ENCODE data around the gene FLG2. TPM values are rescaled to one million over a fixed set of nuclear protein-coding genes. Genes with fewer than 3 reads are reported as not detected.
"Not testable (repeated sequence)": the region's sequence is repeated elsewhere in the genome, so short reads cannot be mapped to it uniquely, and the experiment has no call there.

Gene FLG2
- total RNA-seq, 1 donor from 2014 or later = not detected

GRCh38 chr1:152313319-152313801 lies 46.4 kb downstream of the FLG2 start:
- no peak overlapping the region for H3K4me3 Mint-ChIP-seq
- H3K36me3 Mint-ChIP-seq = no peaks in the 10 kb centered on the region
- H3K27ac Mint-ChIP-seq = no peak overlapping the region
- no peak for TF ChIP-seq CTCF (conservative IDR thresholded peaks at IDR 0.05)
- no peaks in the 10 kb centered on the region for H3K27me3 Mint-ChIP-seq
- H3K4me1 Mint-ChIP-seq (ENCODE audit: unreplicated experiment) = no peaks in the 10 kb centered on the region
- no peak for DNase-seq (ENCODE audit: extremely low spot score, unreplicated experiment)
- H3K9me3 Mint-ChIP-seq = peaks cover 22% of the 10 kb centered on the region

- not testable (repeated sequence) for H3K27ac Mint-ChIP-seq; H3K27me3 Mint-ChIP-seq; DNase-seq (ENCODE audit: extremely low spot score, unreplicated experiment); H3K4me1 Mint-ChIP-seq (ENCODE audit: unreplicated experiment); H3K36me3 Mint-ChIP-seq; H3K4me3 Mint-ChIP-seq
- peaks cover 24% of the 10 kb centered on the region for H3K9me3 Mint-ChIP-seq
Observed at GRCh38 chr1:152312169-152312568, 47.6 kb downstream of the FLG2 start.

- Mint-ChIP-seq H3K9me3 (peaks cover 24% of the 10 kb centered on the region), H3K36me3 (no peaks in the 10 kb centered on the region), H3K4me1 (ENCODE audit: unreplicated experiment) (no peaks in the 10 kb centered on the region), H3K4me3 (no peak overlapping the region), H3K27ac (no peak overlapping the region), H3K27me3 (no peaks in the 10 kb centered on the region)
- TF ChIP-seq CTCF (conservative IDR thresholded peaks at IDR 0.05) = no peak
- DNase-seq (ENCODE audit: extremely low spot score, unreplicated experiment) = no peak
Observed at GRCh38 chr1:152309955-152310354, 49.9 kb downstream of the FLG2 start.

- H3K9me3 Mint-ChIP-seq = peaks cover 22% of the 10 kb centered on the region
- not testable (repeated sequence) for H3K27ac Mint-ChIP-seq; DNase-seq (ENCODE audit: extremely low spot score, unreplicated experiment); H3K4me3 Mint-ChIP-seq; H3K4me1 Mint-ChIP-seq (ENCODE audit: unreplicated experiment); H3K27me3 Mint-ChIP-seq; H3K36me3 Mint-ChIP-seq
Observed at GRCh38 chr1:152309320-152309901, 50.4 kb downstream of the FLG2 start.

- H3K36me3 Mint-ChIP-seq; H3K4me1 Mint-ChIP-seq (ENCODE audit: unreplicated experiment); H3K27ac Mint-ChIP-seq; DNase-seq (ENCODE audit: extremely low spot score, unreplicated experiment); H3K4me3 Mint-ChIP-seq; H3K27me3 Mint-ChIP-seq: not testable (repeated sequence)
- H3K9me3 Mint-ChIP-seq = peaks cover 16% of the 10 kb centered on the region
Observed at GRCh38 chr1:152308758-152309157, 51.0 kb downstream of the FLG2 start.

- not testable (repeated sequence) for DNase-seq (ENCODE audit: extremely low spot score, unreplicated experiment); H3K36me3 Mint-ChIP-seq; H3K27ac Mint-ChIP-seq; H3K4me1 Mint-ChIP-seq (ENCODE audit: unreplicated experiment); H3K27me3 Mint-ChIP-seq; H3K4me3 Mint-ChIP-seq
- H3K9me3 Mint-ChIP-seq = peaks cover 14% of the 10 kb centered on the region
Observed at GRCh38 chr1:152307970-152308369, 51.8 kb downstream of the FLG2 start.

- not testable (repeated sequence) for H3K4me1 Mint-ChIP-seq (ENCODE audit: unreplicated experiment); H3K4me3 Mint-ChIP-seq; H3K27ac Mint-ChIP-seq; H3K36me3 Mint-ChIP-seq; DNase-seq (ENCODE audit: extremely low spot score, unreplicated experiment); H3K27me3 Mint-ChIP-seq
- peaks cover 19% of the 10 kb centered on the region for H3K9me3 Mint-ChIP-seq
Observed at GRCh38 chr1:152306123-152306522, 53.7 kb downstream of the FLG2 start.

- H3K4me1 Mint-ChIP-seq (ENCODE audit: unreplicated experiment); H3K27ac Mint-ChIP-seq; H3K4me3 Mint-ChIP-seq; H3K36me3 Mint-ChIP-seq; H3K27me3 Mint-ChIP-seq: not testable (repeated sequence)
- peaks cover 13% of the 10 kb centered on the region for H3K9me3 Mint-ChIP-seq
- peak; percentile 53 for DNase-seq (ENCODE audit: extremely low spot score, unreplicated experiment)
Observed at GRCh38 chr1:152304773-152305172, 55.0 kb downstream of the FLG2 start.

GRCh38 chr1:152303139-152303872 lies 56.5 kb downstream of the FLG2 start:
- not testable (repeated sequence) for H3K36me3 Mint-ChIP-seq; H3K9me3 Mint-ChIP-seq; H3K27me3 Mint-ChIP-seq; H3K27ac Mint-ChIP-seq; H3K4me1 Mint-ChIP-seq (ENCODE audit: unreplicated experiment); H3K4me3 Mint-ChIP-seq
- DNase-seq (ENCODE audit: extremely low spot score, unreplicated experiment) = peak; percentile 44

Other genes with a start within 250 kb of the FLG2 start
- 0.07 and 7.0 TPM in 2 replicates for gene TCHH, start 244.6 kb downstream of the FLG2 start, total RNA-seq (ENCODE audit: low replicate concordance)
- gene RPTN, start 200.8 kb downstream of the FLG2 start, total RNA-seq (ENCODE audit: low replicate concordance) = 0.34 and 1.3 TPM in 2 replicates
- gene HRNR, start 135.8 kb downstream of the FLG2 start, total RNA-seq (ENCODE audit: low replicate concordance) = not detected in 2 replicates
- 0.02 TPM in 1 of 2 replicates, not detected in the other for gene FLG, start 34.8 kb downstream of the FLG2 start, total RNA-seq (ENCODE audit: low replicate concordance)
- not detected in 2 replicates for gene CRNN, start 54.3 kb upstream of the FLG2 start, total RNA-seq (ENCODE audit: low replicate concordance)
- not detected in 2 replicates for gene LCE5A, start 150.8 kb upstream of the FLG2 start, total RNA-seq (ENCODE audit: low replicate concordance)
- gene CRCT1, start 154.5 kb upstream of the FLG2 start, total RNA-seq (ENCODE audit: low replicate concordance) = not detected in 2 replicates
- not detected in 2 replicates for gene LCE3E, start 206.8 kb upstream of the FLG2 start, total RNA-seq (ENCODE audit: low replicate concordance)
- not detected in 2 replicates for gene LCE3D, start 220.5 kb upstream of the FLG2 start, total RNA-seq (ENCODE audit: low replicate concordance)
- not detected in 2 replicates for gene LCE3C, start 240.2 kb upstream of the FLG2 start, total RNA-seq (ENCODE audit: low replicate concordance)